Mucosa of rectum (tissue), 2 donors: Measurements from ENCODE around the gene GDPD4.

Experiments
- H3K27ac ChIP-seq, 2 donors: one replicate each; pipeline ENCODE4 v1.7.0; 2013; ENCODE audit warnings: inconsistent platforms in 2 of 2, low read depth in 2 of 2, low read length in 2 of 2
- H3K27me3 ChIP-seq, 2 donors: one replicate each; pipeline ENCODE4 v1.7.0; 2013; ENCODE audit warnings: low read length in 2 of 2; ENCODE audit not compliant: control insufficient read depth in 2 of 2, insufficient read depth in 2 of 2
- H3K36me3 ChIP-seq, 2 donors: one replicate each; pipeline ENCODE4 v1.7.0; 2013; ENCODE audit warnings: low read length in 2 of 2; ENCODE audit not compliant: control insufficient read depth in 2 of 2, insufficient read depth in 2 of 2
- H3K4me1 ChIP-seq, 2 donors: one replicate each; pipeline ENCODE4 v1.7.0; 2013; ENCODE audit warnings: low read length in 2 of 2, mild to moderate bottlenecking in 1 of 2; ENCODE audit not compliant: control insufficient read depth in 2 of 2, insufficient read depth in 2 of 2
- H3K4me3 ChIP-seq, 2 donors: one replicate each; pipeline ENCODE4 v1.7.0; 2013; ENCODE audit warnings: low read length in 2 of 2
- H3K9ac ChIP-seq, 2 donors: one replicate each; pipeline ENCODE4 v1.7.0; 2013; ENCODE audit warnings: low read length in 2 of 2, low read depth in 1 of 2, mild to moderate bottlenecking in 1 of 2
- H3K9me3 ChIP-seq, 2 donors: one replicate each; pipeline ENCODE4 v1.7.0; 2013; ENCODE audit warnings: low read length in 2 of 2; ENCODE audit not compliant: control insufficient read depth in 2 of 2
- donor health status: healthy.
- donor health status: Normal muscosa, but diverticular disease.

Gene GDPD4

GRCh38 chr11:77191823-77192495 is 109.5 kb downstream of the GDPD4 start:
- Histone ChIP-seq H3K36me3 (no peaks in the 10 kb centered on the region), H3K27ac (no peak overlapping the region), H3K9ac (peak overlapping the region in 1 of 2 donors; percentile 51), H3K9me3 (no peaks in the 10 kb centered on the region), H3K4me1 (peaks cover 26 to 32% of the 10 kb centered on the region in 2 donors), H3K4me3 (peak overlapping the region; percentile 44 to 48), H3K27me3 (no peaks in the 10 kb centered on the region)

- no peaks in the 10 kb centered on the region for H3K9me3 ChIP-seq
- H3K36me3 ChIP-seq: no peaks in the 10 kb centered on the region
- H3K4me3 ChIP-seq: peak overlapping the region; percentile 44 to 48
- H3K27ac ChIP-seq: no peak overlapping the region
- H3K27me3 ChIP-seq: no peaks in the 10 kb centered on the region
- peak overlapping the region in 1 of 2 donors; percentile 51 for H3K9ac ChIP-seq
- H3K4me1 ChIP-seq: peaks cover 27 to 35% of the 10 kb centered on the region in 2 donors
These were observed 110.1 kb downstream of the GDPD4 start for GRCh38 chr11:77191429-77191822.

- no peak overlapping the region for H3K9ac ChIP-seq
- H3K27me3 ChIP-seq: no peaks in the 10 kb centered on the region
- no peak overlapping the region for H3K27ac ChIP-seq
- no peaks in the 10 kb centered on the region for H3K9me3 ChIP-seq
- H3K36me3 ChIP-seq: no peaks in the 10 kb centered on the region
- H3K4me3 ChIP-seq: no peak overlapping the region
- peaks cover 27 to 35% of the 10 kb centered on the region in 2 donors for H3K4me1 ChIP-seq
These were observed 111.0 kb downstream of the GDPD4 start for GRCh38 chr11:77190331-77191075.

- Histone ChIP-seq H3K27me3 (no peaks in the 10 kb centered on the region), H3K9ac (peak overlapping the region in 1 of 2 donors; percentile 23), H3K27ac (no peak overlapping the region), H3K36me3 (no peaks in the 10 kb centered on the region), H3K9me3 (no peaks in the 10 kb centered on the region), H3K4me1 (peaks cover 27 to 35% of the 10 kb centered on the region in 2 donors), H3K4me3 (no peak overlapping the region)
These were observed 111.8 kb downstream of the GDPD4 start for GRCh38 chr11:77189588-77190210.

GRCh38 chr11:77188633-77189491 is 112.6 kb downstream of the GDPD4 start:
- Histone ChIP-seq H3K36me3 (no peaks in the 10 kb centered on the region), H3K9ac (peak overlapping the region in 1 of 2 donors; percentile 23), H3K27ac (peak overlapping the region in 1 of 2 donors; percentile 33)

GRCh38 chr11:77187776-77188632 is 113.5 kb downstream of the GDPD4 start:
- H3K9ac ChIP-seq: no peak overlapping the region
- H3K9me3 ChIP-seq: no peaks in the 10 kb centered on the region
- no peaks in the 10 kb centered on the region for H3K27me3 ChIP-seq
- H3K4me3 ChIP-seq: no peak overlapping the region
- peak overlapping the region; percentile 33 to 37 for H3K27ac ChIP-seq
- peaks cover 27 to 35% of the 10 kb centered on the region in 2 donors for H3K4me1 ChIP-seq
- H3K36me3 ChIP-seq: no peaks in the 10 kb centered on the region

More at GRCh38 chr11:77188633-77189491, 112.6 kb downstream of the GDPD4 start:
- no peaks in the 10 kb centered on the region for H3K27me3 ChIP-seq
- peaks cover 27 to 35% of the 10 kb centered on the region in 2 donors for H3K4me1 ChIP-seq
- H3K9me3 ChIP-seq: no peaks in the 10 kb centered on the region
- no peak overlapping the region for H3K4me3 ChIP-seq

- no peaks in the 10 kb centered on the region for H3K36me3 ChIP-seq
- H3K9me3 ChIP-seq: no peaks in the 10 kb centered on the region
- H3K9ac ChIP-seq: peak overlapping the region in 1 of 2 donors; percentile 23
- peaks cover 26 to 34% of the 10 kb centered on the region in 2 donors for H3K4me1 ChIP-seq
- no peaks in the 10 kb centered on the region for H3K27me3 ChIP-seq
- H3K27ac ChIP-seq: peak overlapping the region in 1 of 2 donors; percentile 33
- no peak overlapping the region for H3K4me3 ChIP-seq
These were observed 114.3 kb downstream of the GDPD4 start for GRCh38 chr11:77187111-77187750.

- Histone ChIP-seq H3K4me3 (no peak overlapping the region), H3K27me3 (no peaks in the 10 kb centered on the region), H3K9me3 (no peaks in the 10 kb centered on the region), H3K4me1 (peaks cover 20 to 28% of the 10 kb centered on the region in 2 donors), H3K36me3 (no peaks in the 10 kb centered on the region), H3K27ac (no peak overlapping the region), H3K9ac (no peak overlapping the region)
These were observed 115.2 kb downstream of the GDPD4 start for GRCh38 chr11:77186302-77186701.
